ENCODE data around the gene PAX8. TPM values are rescaled to one million over a fixed set of nuclear protein-coding genes. Genes with fewer than 3 reads are reported as not detected.

PAX8 gene
- polyA plus RNA-seq, 1 experiment = 1.6 TPM

GRCh38 chr2:113207021-113207420 lies 71.7 kb downstream of the PAX8 start:
- POLR2A ChIA-PET = no interaction called here
- Histone ChIP-seq H3K27me3 (ENCODE audit: control insufficient read depth, insufficient read depth, low read length) (no peaks in the 10 kb centered on the region), H3K4me3 (ENCODE audit: low read depth, low read length) (no peak overlapping the region), H3K36me3 (ENCODE audit: control insufficient read depth, insufficient read depth, low read length) (no peaks in the 10 kb centered on the region)
- CTCF ChIA-PET = interaction anchor here (1.3 to 9.9 kb wide), 5 partner anchors 10 to 164 kb away, joined by 3 to 119 read pairs (median 5); no protein-coding TSS in a partner anchor
- no peak for DNase-seq (ENCODE audit: low read depth)
- TF ChIP-seq CTCF (IDR thresholded peaks at IDR 0.05; ENCODE audit: insufficient read depth, low read depth, low read length) = no peak

GRCh38 chr2:113206251-113206650 lies 72.5 kb downstream of the PAX8 start:
- H3K36me3 ChIP-seq (ENCODE audit: control insufficient read depth, insufficient read depth, low read length) = no peaks in the 10 kb centered on the region
- CTCF ChIA-PET = interaction anchor here (1.3 to 9.9 kb wide), 6 partner anchors 10 to 172 kb away, joined by 3 to 119 read pairs (median 4); no protein-coding TSS in a partner anchor
- POLR2A ChIA-PET = no interaction called here

GRCh38 chr2:113203901-113204519 lies 74.7 kb downstream of the PAX8 start:
- ChIA-PET POLR2A (interaction anchor here (0.6 kb wide), 1 partner anchor 19 kb away, joined by 3 read pairs; no protein-coding TSS in a partner anchor), CTCF (interaction anchor here (0.6 to 15.0 kb wide), 29 partner anchors 9 to 186 kb away, joined by 3 to 213 read pairs (median 6); no protein-coding TSS in a partner anchor)
- TF ChIP-seq CTCF (IDR thresholded peaks at IDR 0.05; ENCODE audit: insufficient read depth, low read depth, low read length) = peak; percentile 90
- Histone ChIP-seq H3K27me3 (ENCODE audit: control insufficient read depth, insufficient read depth, low read length) (no peaks in the 10 kb centered on the region), H3K4me3 (ENCODE audit: low read depth, low read length) (no peak overlapping the region), H3K36me3 (ENCODE audit: control insufficient read depth, insufficient read depth, low read length) (no peaks in the 10 kb centered on the region)
- no peak for DNase-seq (ENCODE audit: low read depth)

More at GRCh38 chr2:113206251-113206650, 72.5 kb downstream of the PAX8 start:
- Histone ChIP-seq H3K27me3 (ENCODE audit: control insufficient read depth, insufficient read depth, low read length) (no peaks in the 10 kb centered on the region), H3K4me3 (ENCODE audit: low read depth, low read length) (no peak overlapping the region)
- no peak for DNase-seq (ENCODE audit: low read depth)
- TF ChIP-seq CTCF (IDR thresholded peaks at IDR 0.05; ENCODE audit: insufficient read depth, low read depth, low read length) = no peak

- CTCF ChIA-PET = interaction anchor here (1.0 to 15.0 kb wide), 19 partner anchors 10 to 187 kb away, joined by 4 to 213 read pairs (median 8); no protein-coding TSS in a partner anchor
- no peak for DNase-seq (ENCODE audit: low read depth)
- POLR2A ChIA-PET = no interaction called here
- H3K4me3 ChIP-seq (ENCODE audit: low read depth, low read length) = no peak overlapping the region
- no peaks in the 10 kb centered on the region for H3K36me3 ChIP-seq (ENCODE audit: control insufficient read depth, insufficient read depth, low read length)
- H3K27me3 ChIP-seq (ENCODE audit: control insufficient read depth, insufficient read depth, low read length) = no peaks in the 10 kb centered on the region
- no peak for TF ChIP-seq CTCF (IDR thresholded peaks at IDR 0.05; ENCODE audit: insufficient read depth, low read depth, low read length)
These were observed 75.5 kb downstream of the PAX8 start for GRCh38 chr2:113203217-113203530.

- DNase-seq (ENCODE audit: low read depth) = no peak
- no peak overlapping the region for H3K4me3 ChIP-seq (ENCODE audit: low read depth, low read length)
- no peaks in the 10 kb centered on the region for H3K36me3 ChIP-seq (ENCODE audit: control insufficient read depth, insufficient read depth, low read length)
- no peaks in the 10 kb centered on the region for H3K27me3 ChIP-seq (ENCODE audit: control insufficient read depth, insufficient read depth, low read length)
- no peak for TF ChIP-seq CTCF (IDR thresholded peaks at IDR 0.05; ENCODE audit: insufficient read depth, low read depth, low read length)
- CTCF ChIA-PET = interaction anchor here (0.8 to 15.0 kb wide), 19 partner anchors 10 to 187 kb away, joined by 4 to 213 read pairs (median 8); no protein-coding TSS in a partner anchor
- POLR2A ChIA-PET = no interaction called here
These were observed 76.2 kb downstream of the PAX8 start for GRCh38 chr2:113202305-113203216.
